ENCODE measurements around the gene EPHA8. TPM values are rescaled to one million over a fixed set of nuclear protein-coding genes. Genes with fewer than 3 reads are reported as not detected.

Gene EPHA8
- total and polyA plus RNA-seq, 4 donors, result not detected

DNA sequence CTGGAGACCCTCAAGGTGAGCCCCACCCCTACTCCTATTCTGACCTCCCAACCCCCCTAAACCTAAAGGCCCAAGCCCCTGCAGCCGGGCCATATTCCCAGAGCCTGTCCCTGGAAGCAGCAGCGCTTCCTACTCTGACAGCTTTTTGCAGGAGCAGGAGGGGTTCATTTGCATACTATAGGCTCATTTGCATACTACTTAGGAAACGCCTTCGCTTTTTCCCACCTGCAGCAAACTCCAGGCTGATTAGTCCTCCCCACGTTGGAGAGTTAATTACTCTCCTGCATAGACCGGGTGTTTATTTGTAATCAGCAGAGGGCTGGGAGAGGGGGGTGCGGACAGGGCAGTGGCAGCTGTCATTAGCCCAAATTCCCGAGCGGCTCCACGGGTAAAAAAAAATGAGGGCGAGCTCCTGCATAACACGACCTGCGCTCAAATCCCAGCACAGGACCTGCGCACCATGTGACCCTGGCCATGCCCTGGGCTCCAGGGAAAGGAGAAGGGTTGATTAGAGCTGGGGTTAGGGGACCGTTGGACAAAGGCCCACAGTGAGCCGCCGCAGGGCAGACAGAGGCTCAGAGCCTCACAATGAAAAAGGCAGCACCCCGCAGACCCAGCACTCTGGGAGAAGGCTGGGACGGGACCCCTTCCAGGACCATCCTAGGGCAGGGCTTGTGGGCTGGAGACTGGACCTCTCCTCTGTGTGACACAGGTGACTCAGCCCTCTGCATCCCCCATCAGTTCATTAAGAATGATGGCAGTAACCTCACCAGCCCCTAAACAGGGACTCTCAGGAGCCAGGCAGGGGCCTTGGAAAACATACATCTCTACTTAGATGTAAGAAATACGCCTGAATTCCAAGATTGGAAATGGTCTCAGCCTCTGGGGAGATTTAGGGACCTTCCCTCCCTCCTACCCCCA, 63.2 kb downstream of the EPHA8 start (continued):
- TF ChIP-seq, protein P1, sequence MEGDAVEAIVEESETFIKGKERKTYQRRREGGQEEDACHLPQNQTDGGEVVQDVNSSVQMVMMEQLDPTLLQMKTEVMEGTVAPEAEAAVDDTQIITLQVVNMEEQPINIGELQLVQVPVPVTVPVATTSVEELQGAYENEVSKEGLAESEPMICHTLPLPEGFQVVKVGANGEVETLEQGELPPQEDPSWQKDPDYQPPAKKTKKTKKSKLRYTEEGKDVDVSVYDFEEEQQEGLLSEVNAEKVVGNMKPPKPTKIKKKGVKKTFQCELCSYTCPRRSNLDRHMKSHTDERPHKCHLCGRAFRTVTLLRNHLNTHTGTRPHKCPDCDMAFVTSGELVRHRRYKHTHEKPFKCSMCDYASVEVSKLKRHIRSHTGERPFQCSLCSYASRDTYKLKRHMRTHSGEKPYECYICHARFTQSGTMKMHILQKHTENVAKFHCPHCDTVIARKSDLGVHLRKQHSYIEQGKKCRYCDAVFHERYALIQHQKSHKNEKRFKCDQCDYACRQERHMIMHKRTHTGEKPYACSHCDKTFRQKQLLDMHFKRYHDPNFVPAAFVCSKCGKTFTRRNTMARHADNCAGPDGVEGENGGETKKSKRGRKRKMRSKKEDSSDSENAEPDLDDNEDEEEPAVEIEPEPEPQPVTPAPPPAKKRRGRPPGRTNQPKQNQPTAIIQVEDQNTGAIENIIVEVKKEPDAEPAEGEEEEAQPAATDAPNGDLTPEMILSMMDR (IDR thresholded peaks at IDR 0.05; ENCODE audit: low read depth, low read length, missing input control), result no peak
- TF ChIP-seq HNF4A (conservative IDR thresholded peaks at IDR 0.05) (no peak), TAF1 (conservative IDR thresholded peaks at IDR 0.05) (no peak), FOXA2 (IDR thresholded peaks at IDR 0.05) (no peak), YY1 (IDR thresholded peaks at IDR 0.05) (no peak), FOXA1 (IDR thresholded peaks at IDR 0.05) (no peak), JUND (IDR thresholded peaks at IDR 0.05) (no peak)
- TF ChIP-seq, protein P2, sequence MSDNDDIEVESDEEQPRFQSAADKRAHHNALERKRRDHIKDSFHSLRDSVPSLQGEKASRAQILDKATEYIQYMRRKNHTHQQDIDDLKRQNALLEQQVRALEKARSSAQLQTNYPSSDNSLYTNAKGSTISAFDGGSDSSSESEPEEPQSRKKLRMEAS (IDR thresholded peaks at IDR 0.05), result no peak
- TF ChIP-seq, protein P3, sequence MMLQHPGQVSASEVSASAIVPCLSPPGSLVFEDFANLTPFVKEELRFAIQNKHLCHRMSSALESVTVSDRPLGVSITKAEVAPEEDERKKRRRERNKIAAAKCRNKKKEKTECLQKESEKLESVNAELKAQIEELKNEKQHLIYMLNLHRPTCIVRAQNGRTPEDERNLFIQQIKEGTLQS (IDR thresholded peaks at IDR 0.05), result no peak

DNA sequence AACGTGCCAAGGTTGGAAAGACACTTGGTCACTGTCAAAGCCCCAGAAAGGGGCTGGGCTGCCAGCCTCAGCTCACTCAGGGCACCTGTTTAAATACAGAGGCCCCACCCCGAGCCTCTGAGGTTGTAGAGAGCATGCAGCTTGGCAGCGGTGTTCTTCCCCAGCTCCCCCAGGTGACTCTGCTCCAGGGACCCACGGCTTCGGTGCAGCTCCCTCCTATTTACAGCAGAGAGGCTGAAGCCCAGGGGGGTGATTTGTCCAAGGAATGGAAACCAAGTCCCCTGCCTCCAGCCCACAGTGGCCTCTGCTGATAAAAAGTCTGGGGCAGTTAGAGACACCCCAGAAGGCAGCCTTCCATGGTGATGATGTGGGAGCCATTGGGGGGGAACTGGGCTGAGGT, 64.0 kb downstream of the EPHA8 start:
- TF ChIP-seq, protein P4, sequence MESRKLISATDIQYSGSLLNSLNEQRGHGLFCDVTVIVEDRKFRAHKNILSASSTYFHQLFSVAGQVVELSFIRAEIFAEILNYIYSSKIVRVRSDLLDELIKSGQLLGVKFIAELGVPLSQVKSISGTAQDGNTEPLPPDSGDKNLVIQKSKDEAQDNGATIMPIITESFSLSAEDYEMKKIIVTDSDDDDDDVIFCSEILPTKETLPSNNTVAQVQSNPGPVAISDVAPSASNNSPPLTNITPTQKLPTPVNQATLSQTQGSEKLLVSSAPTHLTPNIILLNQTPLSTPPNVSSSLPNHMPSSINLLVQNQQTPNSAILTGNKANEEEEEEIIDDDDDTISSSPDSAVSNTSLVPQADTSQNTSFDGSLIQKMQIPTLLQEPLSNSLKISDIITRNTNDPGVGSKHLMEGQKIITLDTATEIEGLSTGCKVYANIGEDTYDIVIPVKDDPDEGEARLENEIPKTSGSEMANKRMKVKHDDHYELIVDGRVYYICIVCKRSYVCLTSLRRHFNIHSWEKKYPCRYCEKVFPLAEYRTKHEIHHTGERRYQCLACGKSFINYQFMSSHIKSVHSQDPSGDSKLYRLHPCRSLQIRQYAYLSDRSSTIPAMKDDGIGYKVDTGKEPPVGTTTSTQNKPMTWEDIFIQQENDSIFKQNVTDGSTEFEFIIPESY (IDR thresholded peaks at IDR 0.05), result no peak
- TF ChIP-seq YY1 (IDR thresholded peaks at IDR 0.05), result no peak
- TF ChIP-seq, protein P2 (IDR thresholded peaks at IDR 0.05), result no peak
- TF ChIP-seq RXRA (IDR thresholded peaks at IDR 0.05), result no peak
- no peaks in the 10 kb centered on the region for H3K4me1 ChIP-seq (ENCODE audit: control insufficient read depth in 4 of 4, insufficient read depth in 4 of 4, low read length in 3 of 4)
- no peak overlapping the region for H3K4me3 ChIP-seq (ENCODE audit: low read depth in 1 of 3, low read length in 3 of 3)
- H3K27ac ChIP-seq (ENCODE audit: low read depth in 1 of 2, low read length in 2 of 2), result no peak overlapping the region
- 55% methylated on average over 5 of the region's 5 CpGs for WGBS
- no peak overlapping the region for H3K9ac ChIP-seq (ENCODE audit: low read depth in 1 of 2, low read length in 2 of 2)
- no peaks in the 10 kb centered on the region for H3K36me3 ChIP-seq (ENCODE audit: control insufficient read depth in 4 of 4, insufficient read depth in 3 of 4, low read depth in 1 of 4, low read length in 3 of 4)
- H3K27me3 ChIP-seq (ENCODE audit: control insufficient read depth in 4 of 4, insufficient read depth in 4 of 4, low read length in 3 of 4), result peaks cover 0 to 13% (median 5%) of the 10 kb centered on the region in 4 donors
- H3K9me3 ChIP-seq (ENCODE audit: control insufficient read depth in 4 of 4, low read length in 3 of 4), result no peaks in the 10 kb centered on the region
- no peak for DNase-seq (ENCODE audit: low spot score)

DNA sequence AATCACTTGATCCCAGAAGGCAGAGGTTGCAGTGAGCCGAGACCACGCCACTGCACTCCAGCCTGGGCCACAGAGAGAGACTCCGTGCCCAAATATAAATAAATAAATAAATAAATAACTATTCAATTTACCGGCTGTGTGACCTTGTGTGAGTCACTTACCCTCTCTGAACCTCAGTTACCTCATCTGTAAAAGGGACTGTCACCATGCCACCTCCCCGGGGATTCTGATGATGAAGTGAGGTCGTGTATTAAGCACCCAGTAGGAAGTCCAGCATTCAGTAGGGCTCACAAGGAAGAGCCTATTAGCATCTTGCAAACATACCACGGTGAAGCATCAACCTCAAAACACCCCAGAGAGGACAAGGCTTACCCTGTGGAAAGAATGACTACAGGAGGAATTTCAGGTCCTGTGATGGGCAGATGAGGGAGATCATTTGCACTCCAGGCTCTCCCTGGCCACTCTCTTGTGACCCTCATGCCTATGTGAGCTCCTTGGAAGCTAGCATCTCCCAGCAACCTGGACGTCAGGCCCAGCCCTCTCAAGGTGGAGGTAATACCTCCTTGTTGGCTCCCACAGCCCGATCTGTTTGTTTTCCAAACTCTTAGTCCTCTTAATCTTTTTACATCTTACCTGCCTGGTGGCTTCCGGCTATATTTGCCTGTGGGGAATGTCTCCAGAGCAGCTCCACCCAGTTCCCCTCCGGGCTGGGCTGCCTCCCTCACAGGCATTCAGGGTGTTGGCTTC, 65.6 kb downstream of the EPHA8 start:
- H3K9me3 ChIP-seq (ENCODE audit: control insufficient read depth in 4 of 4, low read length in 3 of 4), result no peaks in the 10 kb centered on the region
- peaks cover 0 to 13% (median 5%) of the 10 kb centered on the region in 4 donors for H3K27me3 ChIP-seq (ENCODE audit: control insufficient read depth in 4 of 4, insufficient read depth in 4 of 4, low read length in 3 of 4)
- H3K4me1 ChIP-seq (ENCODE audit: control insufficient read depth in 4 of 4, insufficient read depth in 4 of 4, low read length in 3 of 4), result no peaks in the 10 kb centered on the region
- H3K36me3 ChIP-seq (ENCODE audit: control insufficient read depth in 4 of 4, insufficient read depth in 3 of 4, low read depth in 1 of 4, low read length in 3 of 4), result no peaks in the 10 kb centered on the region
- no peak overlapping the region for H3K27ac ChIP-seq (ENCODE audit: low read depth in 1 of 2, low read length in 2 of 2)
- DNase-seq (ENCODE audit: low spot score), result no peak
- 44% methylated on average over 11 of the region's 11 CpGs for WGBS
- no peak overlapping the region for H3K4me3 ChIP-seq (ENCODE audit: low read depth in 1 of 3, low read length in 3 of 3)
- no peak overlapping the region for H3K9ac ChIP-seq (ENCODE audit: low read depth in 1 of 2, low read length in 2 of 2)
- TF ChIP-seq EGR1 (IDR thresholded peaks at IDR 0.05; ENCODE audit: low read depth in 2 of 2) (no peak), GABPA (IDR thresholded peaks at IDR 0.05 in 1 of 2, conservative IDR thresholded peaks at IDR 0.05 in 1 of 2) (no peak), SP1 (IDR thresholded peaks at IDR 0.05) (no peak), HNF4A (conservative IDR thresholded peaks at IDR 0.05) (no peak), NR2F2 (IDR thresholded peaks at IDR 0.05) (no peak), YY1 (IDR thresholded peaks at IDR 0.05) (no peak), HNF4G (IDR thresholded peaks at IDR 0.05) (no peak)
- TF ChIP-seq, protein P1 (IDR thresholded peaks at IDR 0.05; ENCODE audit: low read depth, low read length, missing input control), result no peak
- TF ChIP-seq, protein P2 (IDR thresholded peaks at IDR 0.05), result no peak

Measured in liver (tissue), 9 donors.